SH-SY5Y (cell line): Measurements from ENCODE around the gene PHC2.

Experiments used
- GATA2 ChIP-seq: IDR thresholded peaks from 2 replicates; pipeline ENCODE4 v1.6.1; 2011; ENCODE audit warnings: mild to moderate bottlenecking, low read depth, low read length
- GATA3 ChIP-seq: IDR thresholded peaks from 2 replicates; pipeline ENCODE4 v1.6.1; 2011; ENCODE audit warnings: low read depth, mild to moderate bottlenecking, low read length, moderate library complexity

DNA sequence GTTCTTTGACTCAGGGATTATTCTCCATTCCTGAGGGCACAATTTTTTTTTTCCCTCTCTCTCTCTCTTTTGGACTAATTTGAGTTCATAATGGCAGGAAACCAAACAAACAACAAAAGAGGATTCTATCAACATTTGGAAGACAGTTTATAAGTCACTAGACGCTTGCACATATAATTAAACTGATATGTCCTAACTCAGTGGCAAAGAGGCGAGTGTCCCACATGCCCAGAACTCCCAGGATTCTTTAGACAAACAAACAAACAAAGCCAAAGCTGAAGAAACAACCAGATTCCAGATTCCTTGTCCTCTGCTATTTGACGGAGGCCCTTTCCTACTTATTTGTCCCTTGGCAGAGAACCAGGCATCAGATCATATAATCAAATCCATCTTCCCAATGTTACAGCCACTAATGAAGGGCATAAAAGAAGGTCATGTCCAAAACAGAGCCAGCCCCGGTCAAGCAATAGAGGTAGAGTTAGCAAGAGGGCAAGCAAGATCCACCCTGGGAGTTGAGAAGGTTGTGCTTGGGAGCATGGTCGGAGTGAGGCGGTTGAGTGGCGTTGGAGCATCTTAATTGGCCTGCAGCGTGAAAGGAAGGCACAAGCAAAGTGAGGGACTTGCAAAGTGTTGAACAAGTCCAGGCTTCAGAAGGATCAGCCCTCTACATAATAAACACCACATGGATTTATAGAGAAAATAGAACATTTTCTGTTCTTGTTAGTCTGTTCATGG, 144.3 kb downstream of the PHC2 start:
- no peak for TF ChIP-seq GATA3
- no peak for TF ChIP-seq GATA2
